PC-3 (cell line): ENCODE measurements around the gene SAMD5. TPM values are rescaled to one million over a fixed set of nuclear protein-coding genes. Genes with fewer than 3 reads are reported as not detected.

Experiments used
- ATAC-seq: fragments of 200-7000 bp; cut with Tn5 transposase; 2 replicates; pipeline ENCODE4 v1.9.1; 2020; ENCODE audit warnings: mild to moderate bottlenecking, moderate library complexity
- BruUV-seq: library from RNA; stranded (reverse); fragments of 400-500 nt; replicated peaks from 2 replicates; lab custom pipeline; 2021; lab: Mats Ljungman, UMichigan
- CTCF ChIA-PET: fragments of 300-600 bp; sonication (Branson Sonifier 250); formaldehyde crosslinking; loops from one replicate; lab custom pipeline; 2022; ENCODE audit warnings: antibody characterized with exemption; lab: Charles Lee
- POLR2A ChIA-PET: fragments of 300-600 bp; sonication (Branson Sonifier 250); formaldehyde crosslinking; loops from one replicate; lab custom pipeline; 2022; ENCODE audit warnings: antibody characterized with exemption; ENCODE audit not compliant: unreplicated experiment; lab: Charles Lee
- DNase-seq: peaks from one replicate; pipeline ENCODE4 v3.0.0-alpha.2; 2015
- H2AFZ ChIP-seq: fragments of 300-600 bp; sonication (generic); 2 replicates; pipeline ENCODE4 v1.6.0; 2016; ENCODE audit warnings: antibody characterized with exemption, low read length
- H3F3A ChIP-seq: fragments of 300-600 bp; sonication (generic); one replicate; pipeline ENCODE4 v1.6.0; 2017; ENCODE audit warnings: antibody characterized with exemption, low read length, control low read depth, mild to moderate bottlenecking; ENCODE audit not compliant: unreplicated experiment
- H3K27ac ChIP-seq: fragments of 300-600 bp; sonication (generic); 2 replicates; pipeline ENCODE4 v1.5.1; 2016; ENCODE audit warnings: mild to moderate bottlenecking, low read length
- H3K27me3 ChIP-seq: fragments of 300-600 bp; sonication (generic); 2 replicates; pipeline ENCODE4 v1.6.1; 2016; ENCODE audit warnings: low read length, mixed read lengths
- H3K36me3 ChIP-seq: fragments of 300-600 bp; sonication (generic); 2 replicates; pipeline ENCODE4 v1.6.1; 2016; ENCODE audit warnings: low read depth, mixed run types, low read length, mixed read lengths
- H3K4me1 ChIP-seq: fragments of 300-600 bp; sonication (generic); 2 replicates; pipeline ENCODE4 v1.5.1; 2016; ENCODE audit warnings: low read length; ENCODE audit not compliant: insufficient read depth
- H3K4me2 ChIP-seq: fragments of 300-600 bp; sonication (generic); 2 replicates; pipeline ENCODE4 v1.6.0; 2016; ENCODE audit warnings: low read length
- H3K4me3 ChIP-seq: fragments of 300-600 bp; sonication (generic); 2 replicates; pipeline ENCODE4 v1.5.1; 2016; ENCODE audit warnings: mild to moderate bottlenecking, low read length, mixed read lengths
- H3K79me2 ChIP-seq: fragments of 300-600 bp; sonication (generic); 2 replicates; pipeline ENCODE4 v1.6.1; 2017; ENCODE audit warnings: low read length, mixed read lengths
- H3K9ac ChIP-seq: fragments of 300-600 bp; sonication (generic); 2 replicates; pipeline ENCODE4 v1.6.0; 2016; ENCODE audit warnings: mild to moderate bottlenecking, low read length
- H3K9me2 ChIP-seq: fragments of 300-600 bp; sonication (generic); replicated peaks from 2 replicates; pipeline ENCODE4 v1.6.1; 2016; ENCODE audit warnings: mixed run types, low read length, mixed read lengths
- H3K9me3 ChIP-seq: fragments of 300-600 bp; sonication (generic); 2 replicates; pipeline ENCODE4 v1.6.1; 2016; ENCODE audit warnings: low read length, mixed read lengths
- H4K20me1 ChIP-seq: fragments of 300-600 bp; sonication (generic); 2 replicates; pipeline ENCODE4 v1.6.1; 2016; ENCODE audit warnings: low read length, mixed read lengths
- CTCF ChIP-seq: fragments of 300-600 bp; sonication (generic); conservative IDR thresholded peaks from 2 replicates; pipeline ENCODE4 v1.5.1; 2017; ENCODE audit warnings: antibody characterized with exemption, low read depth, mild to moderate bottlenecking, low read length
- EZH2 ChIP-seq: fragments of 300-600 bp; sonication (generic); IDR thresholded peaks from one replicate; pipeline ENCODE4 v1.6.1; 2017; ENCODE audit warnings: antibody characterized with exemption, mild to moderate bottlenecking, low read length; ENCODE audit not compliant: unreplicated experiment
- EZH2phosphoT487 ChIP-seq: fragments of 300-600 bp; sonication (generic); IDR thresholded peaks from 2 replicates; pipeline ENCODE4 v1.6.1; 2018; ENCODE audit warnings: mild to moderate bottlenecking, antibody characterized with exemption, low read length, borderline replicate concordance
- intact Hi-C: fragments of 100-400 bp; cut with micrococcal nuclease; formaldehyde crosslinking; loops from 2 replicates; pipeline ENCODE4 v1.9.0; 2023
- total RNA-seq: library from RNA; depleted of rRNA; stranded (reverse); fragments of >200 nt; gene quantifications from 2 replicates; pipeline ENCODE4 v1.2.3, GENCODE V29; 2014

SAMD5 gene
- total RNA-seq, 1 experiment from 2014 or later: 1.8 TPM

GRCh38 chr6:147578883-147579282 is 70.4 kb downstream of the SAMD5 start:
- no peaks in the 10 kb centered on the region for H3F3A ChIP-seq
- no peak overlapping the region for H3K4me2 ChIP-seq
- intact Hi-C loops: loop anchor here (1.0 to 5.0 kb wide), 2 partner anchors 63 to 72 kb away; partner anchors contain the start of gene SAMD5
- no peak overlapping the region for H2AFZ ChIP-seq
- no peaks in the 10 kb centered on the region for H4K20me1 ChIP-seq
- no peak for ATAC-seq
- no TSS peak for BruUV-seq
- H3K9me2 ChIP-seq: no peaks in the 10 kb centered on the region
- ChIA-PET POLR2A (no interaction called here), CTCF (no interaction called here)
- no peak overlapping the region for H3K4me3 ChIP-seq
- H3K27ac ChIP-seq: no peak overlapping the region
- H3K9me3 ChIP-seq: no peaks in the 10 kb centered on the region
- no peaks in the 10 kb centered on the region for H3K27me3 ChIP-seq
- peaks cover 29% of the 10 kb centered on the region for H3K4me1 ChIP-seq
- no peak for TF ChIP-seq EZH2phosphoT487
- no peak overlapping the region for H3K9ac ChIP-seq
- no peak for DNase-seq
- no peaks in the 10 kb centered on the region for H3K36me3 ChIP-seq
- no peaks in the 10 kb centered on the region for H3K79me2 ChIP-seq

GRCh38 chr6:147579667-147580066 is 71.2 kb downstream of the SAMD5 start:
- ATAC-seq (peak; percentile 81), DNase-seq (peak; percentile 75)
- H4K20me1 ChIP-seq: no peaks in the 10 kb centered on the region

GRCh38 chr6:147582991-147583390 is 74.5 kb downstream of the SAMD5 start:
- H2AFZ ChIP-seq: no peak overlapping the region
- H3K9me2 ChIP-seq: no peaks in the 10 kb centered on the region
- TF ChIP-seq EZH2phosphoT487 (no peak), EZH2 (no peak), CTCF (no peak)
- no peaks in the 10 kb centered on the region for H3K27me3 ChIP-seq
- no peaks in the 10 kb centered on the region for H4K20me1 ChIP-seq
- ATAC-seq: no peak
- no peaks in the 10 kb centered on the region for H3F3A ChIP-seq
- no TSS peak for BruUV-seq
- peaks cover 32% of the 10 kb centered on the region for H3K4me1 ChIP-seq
- H3K79me2 ChIP-seq: no peaks in the 10 kb centered on the region
- H3K36me3 ChIP-seq: no peaks in the 10 kb centered on the region
- H3K4me3 ChIP-seq: no peak overlapping the region
- H3K9me3 ChIP-seq: no peaks in the 10 kb centered on the region
- no peak for DNase-seq
- CTCF ChIA-PET: no interaction called here
- no peak overlapping the region for H3K27ac ChIP-seq
- no peak overlapping the region for H3K9ac ChIP-seq
- H3K4me2 ChIP-seq: no peak overlapping the region
- POLR2A ChIA-PET: no interaction called here
- intact Hi-C loops: no loop called here

More at GRCh38 chr6:147579667-147580066, 71.2 kb downstream of the SAMD5 start:
- H3K27me3 ChIP-seq: no peaks in the 10 kb centered on the region
- H3K9me2 ChIP-seq: no peaks in the 10 kb centered on the region
- ChIA-PET CTCF (no interaction called here), POLR2A (no interaction called here)
- H2AFZ ChIP-seq: no peak overlapping the region
- peak overlapping the region; percentile 38; the same call in 1 of the 2 replicates for H3K4me2 ChIP-seq
- intact Hi-C loops: loop anchor here (1.0 to 5.0 kb wide), 2 partner anchors 63 to 72 kb away; partner anchors contain the start of gene SAMD5
- no peak overlapping the region for H3K9ac ChIP-seq
- H3K9me3 ChIP-seq: no peaks in the 10 kb centered on the region
- peaks cover 29% of the 10 kb centered on the region for H3K4me1 ChIP-seq
- H3K79me2 ChIP-seq: no peaks in the 10 kb centered on the region
- H3F3A ChIP-seq: no peaks in the 10 kb centered on the region
- no TSS peak for BruUV-seq
- no peak overlapping the region for H3K27ac ChIP-seq
- no peak overlapping the region for H3K4me3 ChIP-seq
- no peaks in the 10 kb centered on the region for H3K36me3 ChIP-seq
- TF ChIP-seq EZH2phosphoT487 (no peak), EZH2 (no peak), CTCF (no peak)
